ENCODE data around the gene TEKTIP1. TPM values are rescaled to one million over a fixed set of nuclear protein-coding genes. Genes with fewer than 3 reads are reported as not detected.
"Not testable (repeated sequence)": the region's sequence is repeated elsewhere in the genome, so short reads cannot be mapped to it uniquely, and the experiment has no call there.

TEKTIP1 gene
- total RNA-seq, 2 experiments from 2014 or later, result 1.4 to 2.5 TPM

- ATAC-seq (peak; percentile 1), DNase-seq (peak; percentile 56)
- Mint-ChIP-seq H3K36me3 (ENCODE audit: low read depth) (peaks cover 12% of the 10 kb centered on the region), H3K4me1 (peaks cover 11% of the 10 kb centered on the region), H3K27me3 (no peaks in the 10 kb centered on the region), H3K4me3 (peak overlapping the region; percentile 73), H3K9me3 (ENCODE audit: low read depth) (no peaks in the 10 kb centered on the region), H3K27ac (no peak overlapping the region)
- ChIA-PET POLR2A (interaction anchor here (0.5 to 0.9 kb wide), 3 partner anchors 16 to 117 kb away, joined by 3 to 4 read pairs (median 3); partner anchors contain the start of gene MFSD12), CTCF (interaction anchor here (0.7 kb wide), 1 partner anchor 27 kb away, joined by 3 read pairs; no protein-coding TSS in a partner anchor)
- intact Hi-C loops (cut with DNase I, micrococcal nuclease), result loop anchor here (1.0 to 5.0 kb wide), 7 partner anchors 67 to 769 kb away; partner anchors contain the start of genes DAPK3 (in 1 of the 2), FZR1 (in 1 of the 2), MPND (in 1 of the 2) and NCLN (in 1 of the 2)
Measured at GRCh38 chr19:3573162-3573857, 34.3 kb downstream of the TEKTIP1 start.

- peaks cover 12% of the 10 kb centered on the region for H3K36me3 Mint-ChIP-seq (ENCODE audit: low read depth)
- H3K9me3 Mint-ChIP-seq (ENCODE audit: low read depth), result no peaks in the 10 kb centered on the region
- H3K4me3 Mint-ChIP-seq, result peak overlapping the region; percentile 73
- H3K27me3 Mint-ChIP-seq, result no peaks in the 10 kb centered on the region
- peak; percentile 98 for DNase-seq
- CTCF ChIA-PET, result interaction anchor here (0.7 kb wide), 2 partner anchors 12 to 27 kb away, joined by 3 read pairs; no protein-coding TSS in a partner anchor
- ATAC-seq, result peak; percentile 47
- intact Hi-C loops (cut with DNase I, micrococcal nuclease), result loop anchor here (1.0 to 5.0 kb wide), 7 partner anchors 68 to 768 kb away; partner anchors contain the start of genes DAPK3 (in 1 of the 2), FZR1 (in 1 of the 2), MPND (in 1 of the 2) and NCLN (in 1 of the 2)
- peaks cover 11% of the 10 kb centered on the region for H3K4me1 Mint-ChIP-seq
- no peak overlapping the region for H3K27ac Mint-ChIP-seq
- POLR2A ChIA-PET, result interaction anchor here (0.5 to 0.9 kb wide), 3 partner anchors 17 to 116 kb away, joined by 3 to 4 read pairs (median 3); partner anchors contain the start of gene MFSD12
Measured at GRCh38 chr19:3573858-3574637, 35.1 kb downstream of the TEKTIP1 start.

GRCh38 chr19:3575260-3575741 is 36.3 kb downstream of the TEKTIP1 start:
- H3K36me3 Mint-ChIP-seq (ENCODE audit: low read depth), result peaks cover 12% of the 10 kb centered on the region
- H3K27ac Mint-ChIP-seq, result no peak overlapping the region
- peak; percentile 63 for DNase-seq
- intact Hi-C loops (cut with DNase I, micrococcal nuclease), result loop anchor here in 1 of 2 experiments (1.0 kb wide), 1 partner anchor 30 kb away; no protein-coding TSS in a partner anchor
- ChIA-PET POLR2A (no interaction called here), CTCF (interaction anchor here (0.7 kb wide), 1 partner anchor 10 kb away, joined by 3 read pairs; no protein-coding TSS in a partner anchor)
- peaks cover 11% of the 10 kb centered on the region for H3K4me1 Mint-ChIP-seq
- H3K9me3 Mint-ChIP-seq (ENCODE audit: low read depth), result no peaks in the 10 kb centered on the region
- ATAC-seq, result no peak
- no peaks in the 10 kb centered on the region for H3K27me3 Mint-ChIP-seq
- H3K4me3 Mint-ChIP-seq, result no peak overlapping the region

- ChIA-PET CTCF (interaction anchor here (0.5 kb wide), 1 partner anchor 74 kb away, joined by 3 read pairs; no protein-coding TSS in a partner anchor), POLR2A (no interaction called here)
- no peak for DNase-seq
- H3K36me3 Mint-ChIP-seq (ENCODE audit: low read depth), result peaks cover 12% of the 10 kb centered on the region
- intact Hi-C loops (cut with DNase I, micrococcal nuclease), result loop anchor here in 1 of 2 experiments (1.0 kb wide), 1 partner anchor 31 kb away; no protein-coding TSS in a partner anchor
- no peaks in the 10 kb centered on the region for H3K9me3 Mint-ChIP-seq (ENCODE audit: low read depth)
- peaks cover 11% of the 10 kb centered on the region for H3K4me1 Mint-ChIP-seq
- H3K27me3 Mint-ChIP-seq, result no peaks in the 10 kb centered on the region
- H3K27ac Mint-ChIP-seq, result no peak overlapping the region
- no peak for ATAC-seq
- no peak overlapping the region for H3K4me3 Mint-ChIP-seq
Measured at GRCh38 chr19:3575949-3576673, 37.1 kb downstream of the TEKTIP1 start.

- Mint-ChIP-seq H3K9me3 (ENCODE audit: low read depth) (no peaks in the 10 kb centered on the region), H3K27me3 (no peaks in the 10 kb centered on the region), H3K4me1 (peaks cover 7% of the 10 kb centered on the region), H3K36me3 (ENCODE audit: low read depth) (peaks cover 12% of the 10 kb centered on the region), H3K4me3 (no peak overlapping the region), H3K27ac (no peak overlapping the region)
- ATAC-seq (no peak), DNase-seq (peak; percentile 25)
- intact Hi-C loops (cut with DNase I, micrococcal nuclease), result no loop called here
- CTCF ChIA-PET, result interaction anchor here (0.5 kb wide), 1 partner anchor 75 kb away, joined by 3 read pairs; no protein-coding TSS in a partner anchor
- POLR2A ChIA-PET, result no interaction called here
Measured at GRCh38 chr19:3576696-3577443, 37.9 kb downstream of the TEKTIP1 start.

- no peak for DNase-seq
- no peaks in the 10 kb centered on the region for H3K9me3 Mint-ChIP-seq (ENCODE audit: low read depth)
- intact Hi-C loops (cut with DNase I, micrococcal nuclease), result no loop called here
- H3K36me3 Mint-ChIP-seq (ENCODE audit: low read depth), result peaks cover 12% of the 10 kb centered on the region
- H3K4me3 Mint-ChIP-seq, result no peak overlapping the region
- ATAC-seq, result no peak
- ChIA-PET CTCF (no interaction called here), POLR2A (no interaction called here)
- H3K4me1 Mint-ChIP-seq, result peaks cover 3% of the 10 kb centered on the region
- H3K27me3 Mint-ChIP-seq, result no peaks in the 10 kb centered on the region
- no peak overlapping the region for H3K27ac Mint-ChIP-seq
Measured at GRCh38 chr19:3577723-3578344, 38.9 kb downstream of the TEKTIP1 start.

- intact Hi-C loops (cut with DNase I, micrococcal nuclease), result no loop called here
- H3K27ac Mint-ChIP-seq, result no peak overlapping the region
- DNase-seq (no peak), ATAC-seq (no peak)
- CTCF ChIA-PET, result no interaction called here
- POLR2A ChIA-PET, result no interaction called here
- H3K36me3 Mint-ChIP-seq (ENCODE audit: low read depth), result peaks cover 12% of the 10 kb centered on the region
- H3K4me3 Mint-ChIP-seq, result no peak overlapping the region
- H3K9me3 Mint-ChIP-seq (ENCODE audit: low read depth), result no peaks in the 10 kb centered on the region
- peaks cover 3% of the 10 kb centered on the region for H3K4me1 Mint-ChIP-seq
- H3K27me3 Mint-ChIP-seq, result no peaks in the 10 kb centered on the region
Measured at GRCh38 chr19:3578390-3578789, 39.4 kb downstream of the TEKTIP1 start.

- DNase-seq (no peak), ATAC-seq (no peak)
- ChIA-PET POLR2A (interaction anchor here (1.1 kb wide), 1 partner anchor 12 kb away, joined by 3 read pairs; no protein-coding TSS in a partner anchor), CTCF (no interaction called here)
- intact Hi-C loops (cut with DNase I, micrococcal nuclease), result no loop called here
- no peaks in the 10 kb centered on the region for H3K27me3 Mint-ChIP-seq
- no peaks in the 10 kb centered on the region for H3K4me1 Mint-ChIP-seq
- H3K36me3 Mint-ChIP-seq (ENCODE audit: low read depth), result peaks cover 2% of the 10 kb centered on the region
- H3K27ac Mint-ChIP-seq, result no peak overlapping the region
- H3K9me3 Mint-ChIP-seq (ENCODE audit: low read depth), result no peaks in the 10 kb centered on the region
- H3K4me3 Mint-ChIP-seq, result no peak overlapping the region
Measured at GRCh38 chr19:3580156-3580934, 41.4 kb downstream of the TEKTIP1 start.

- H3K4me1 Mint-ChIP-seq; H3K4me3 Mint-ChIP-seq; DNase-seq; H3K36me3 Mint-ChIP-seq (ENCODE audit: low read depth); H3K27me3 Mint-ChIP-seq; ATAC-seq; H3K9me3 Mint-ChIP-seq (ENCODE audit: low read depth); H3K27ac Mint-ChIP-seq; intact Hi-C loops (cut with DNase I, micrococcal nuclease): not testable (repeated sequence)
- CTCF ChIA-PET, result interaction anchor here (0.5 to 1.5 kb wide), 2 partner anchors 10 to 223 kb away, joined by 3 to 7 read pairs; no protein-coding TSS in a partner anchor
- POLR2A ChIA-PET, result interaction anchor here (0.6 kb wide), 1 partner anchor 64 kb away, joined by 4 read pairs; no protein-coding TSS in a partner anchor
Measured at GRCh38 chr19:3581792-3582191, 42.8 kb downstream of the TEKTIP1 start.

Measured in activated CD4-positive, alpha-beta T cell treated with anti-CD3 and anti-CD28 coated beads for 36 hours (primary cell).